HPDE6-E6E7 (cell line): ENCODE measurements around the gene PTPN1.
A peak's percentile ranks its signal among the peaks of the same experiment; 100 is the strongest.

ENCODE experiments used
- DNase-seq: peaks from one replicate; pipeline ENCODE4 v3.0.0; 2011; ENCODE audit warnings: missing footprints; ENCODE audit errors: extremely low spot score

Gene PTPN1

GRCh38 chr20:50575865-50576720, 65.9 kb downstream of the PTPN1 start:
- peak; percentile 60 for DNase-seq

GRCh38 chr20:50577175-50578018, 67.2 kb downstream of the PTPN1 start:
- no peak for DNase-seq

GRCh38 chr20:50578061-50578777, 68.0 kb downstream of the PTPN1 start:
- DNase-seq = no peak

GRCh38 chr20:50578778-50579165, 68.6 kb downstream of the PTPN1 start:
- DNase-seq = no peak

- DNase-seq = no peak
Observed at GRCh38 chr20:50579511-50579910, 69.3 kb downstream of the PTPN1 start.

- peak; percentile 75 for DNase-seq
Observed at GRCh38 chr20:50580016-50580747, 70.0 kb downstream of the PTPN1 start.

GRCh38 chr20:50580842-50581544, 70.8 kb downstream of the PTPN1 start:
- DNase-seq = no peak

GRCh38 chr20:50582092-50582491, 71.9 kb downstream of the PTPN1 start:
- DNase-seq = no peak

GRCh38 chr20:50582591-50583234, 72.5 kb downstream of the PTPN1 start:
- no peak for DNase-seq

GRCh38 chr20:50583442-50584150, 73.4 kb downstream of the PTPN1 start:
- DNase-seq = no peak

GRCh38 chr20:50584687-50585086, 74.5 kb downstream of the PTPN1 start:
- no peak for DNase-seq

GRCh38 chr20:50585214-50585613, 75.0 kb downstream of the PTPN1 start:
- no peak for DNase-seq

- no peak for DNase-seq
Observed at GRCh38 chr20:50585678-50586077, 75.5 kb downstream of the PTPN1 start.

- DNase-seq = no peak
Observed at GRCh38 chr20:50586531-50587232, 76.5 kb downstream of the PTPN1 start.

GRCh38 chr20:50587291-50587961, 77.2 kb downstream of the PTPN1 start:
- DNase-seq = no peak

GRCh38 chr20:50588034-50588736, 78.0 kb downstream of the PTPN1 start:
- DNase-seq = peak; percentile 91

GRCh38 chr20:50589548-50590347, 79.6 kb downstream of the PTPN1 start:
- no peak for DNase-seq
